HG02759 (cell line): ENCODE results near the gene ABHD5.
A peak's percentile ranks its signal among the peaks of the same experiment; 100 is the strongest.
"Not testable (repeated sequence)": the region's sequence is repeated elsewhere in the genome, so short reads cannot be mapped to it uniquely, and the experiment has no call there.

Experiments used
- ATAC-seq: cut with Tn5 transposase; IDR thresholded peaks from one replicate; pipeline ENCODE4 v1.9.1; 2021; ENCODE audit warnings: mild to moderate bottlenecking, moderate library complexity; ENCODE audit not compliant: unreplicated experiment

The ABHD5 gene

DNA sequence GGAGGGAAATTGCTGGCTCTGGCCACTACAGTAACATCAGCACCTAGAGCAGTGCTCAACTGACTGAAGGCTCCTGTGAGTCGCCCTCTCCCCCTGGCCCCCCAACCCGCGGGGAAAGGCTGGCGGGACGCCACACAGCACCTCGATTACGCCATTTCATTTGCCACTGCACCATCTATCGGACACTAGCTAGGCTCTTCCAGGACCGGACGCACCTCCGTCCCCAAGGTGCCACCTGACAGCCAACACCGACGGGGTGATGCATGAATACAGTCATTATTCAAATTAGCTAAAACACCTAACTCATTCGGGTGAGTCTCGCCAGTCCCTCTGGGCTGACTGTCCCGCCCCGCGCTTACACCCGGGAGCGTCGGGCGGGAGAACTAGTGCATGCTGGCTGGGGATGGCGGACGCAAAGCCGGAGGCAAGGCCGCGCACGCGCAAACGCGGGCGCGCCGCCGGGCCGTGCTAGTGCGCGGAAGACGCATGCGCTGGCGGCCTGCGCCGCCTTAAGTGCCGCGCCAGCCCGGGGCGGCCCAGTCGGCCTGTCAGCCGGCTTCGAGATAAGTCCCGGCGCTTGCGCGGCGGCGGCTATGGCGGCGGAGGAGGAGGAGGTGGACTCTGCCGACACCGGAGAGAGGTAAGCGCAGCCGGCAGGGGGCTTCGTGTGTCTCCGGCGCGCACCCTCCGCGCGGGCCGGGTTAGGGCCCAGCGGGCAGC is at the start of gene ABHD5:
Gene ABHD5, plus strand, starts transcription at position 539 of the 720 bp plus-strand sequence. Its CDS starts 55 bp downstream, at position 594.
- ATAC-seq: peak; percentile 91

GRCh38 chr3:43641306-43642114 is 49.2 kb upstream of the ABHD5 start:
- ATAC-seq: no peak

- no peak for ATAC-seq
Observed at GRCh38 chr3:43644443-43644842, 46.3 kb upstream of the ABHD5 start.

- no peak for ATAC-seq
Observed at GRCh38 chr3:43647331-43648166, 43.2 kb upstream of the ABHD5 start.

DNA sequence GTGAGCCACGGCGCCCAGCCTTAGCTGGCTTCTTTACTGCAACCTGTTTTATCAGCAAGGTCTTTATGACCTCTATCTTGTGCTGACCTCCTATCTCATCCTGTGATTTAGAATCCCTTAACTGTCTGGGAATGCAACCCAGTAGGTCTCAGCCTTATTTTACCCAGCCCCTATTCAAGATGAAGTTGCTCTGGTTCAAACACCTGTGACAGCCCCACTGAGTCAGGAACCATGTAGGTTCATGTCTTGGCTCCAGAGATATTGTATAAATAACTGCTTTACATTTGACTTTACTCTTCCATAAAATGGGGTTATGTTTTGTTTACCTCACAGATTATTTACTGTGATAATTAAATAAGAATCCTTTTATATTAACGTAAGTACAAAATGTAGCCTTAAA is 41.8 kb upstream of the ABHD5 start:
- no peak for ATAC-seq

DNA sequence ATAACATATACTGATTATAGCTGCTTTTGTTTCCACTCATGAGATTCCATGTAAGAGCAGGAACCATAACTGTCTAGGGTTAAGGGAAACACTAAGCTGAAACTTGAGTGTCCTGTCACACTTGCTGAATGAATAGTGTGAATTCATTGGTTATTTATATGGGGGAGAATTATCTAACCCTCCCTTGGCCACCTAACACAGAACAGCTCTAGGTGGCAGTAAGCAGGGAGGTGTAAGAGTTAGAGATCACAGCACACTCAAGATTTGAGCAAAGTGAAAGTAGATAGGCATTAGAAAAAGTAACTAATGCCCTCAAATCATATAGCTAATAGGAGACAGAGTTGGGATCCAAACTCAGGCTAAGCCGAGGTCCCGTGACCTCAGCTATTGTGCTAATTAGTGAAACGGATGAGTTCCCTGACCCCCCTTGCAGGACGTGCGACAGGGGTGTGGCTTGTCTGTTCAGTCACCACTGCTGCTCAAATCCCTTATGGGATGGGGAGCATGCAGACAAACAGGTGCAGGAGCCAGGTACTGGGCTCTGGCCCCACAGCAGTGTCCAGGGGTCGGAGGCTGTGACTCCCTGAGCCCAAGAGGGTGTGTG is 41.3 kb upstream of the ABHD5 start:
- no peak for ATAC-seq

GRCh38 chr3:43650345-43650744 is 40.4 kb upstream of the ABHD5 start:
- ATAC-seq: no peak

DNA sequence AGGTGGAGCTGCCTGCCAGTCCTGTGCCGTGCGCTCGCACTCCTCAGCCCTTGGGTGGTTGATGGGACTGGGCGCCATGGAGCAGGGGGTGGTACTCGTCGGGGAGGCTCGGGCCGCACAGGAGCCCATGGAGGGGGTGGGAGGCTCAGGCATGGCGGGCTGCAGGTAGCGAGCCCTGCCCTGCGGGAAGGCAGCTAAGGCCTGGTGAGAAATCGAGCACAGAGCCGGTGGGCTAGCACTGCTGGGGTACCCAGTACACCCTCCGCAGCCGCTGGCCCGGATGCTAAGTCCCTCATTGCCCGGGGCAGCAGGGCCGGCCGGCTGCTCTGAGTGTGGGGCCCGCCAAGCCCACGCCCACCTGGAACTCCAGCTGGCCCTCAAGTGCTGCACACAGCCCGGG is 34.3 kb upstream of the ABHD5 start:
- ATAC-seq: not testable (repeated sequence)

GRCh38 chr3:43659250-43659880 is 31.4 kb upstream of the ABHD5 start:
- ATAC-seq: no peak

GRCh38 chr3:43661376-43661775 is 29.4 kb upstream of the ABHD5 start:
- ATAC-seq: not testable (repeated sequence)

GRCh38 chr3:43665011-43665410 is 25.7 kb upstream of the ABHD5 start:
- ATAC-seq: not testable (repeated sequence)

GRCh38 chr3:43670635-43671522 is 19.9 kb upstream of the ABHD5 start:
- no peak for ATAC-seq

DNA sequence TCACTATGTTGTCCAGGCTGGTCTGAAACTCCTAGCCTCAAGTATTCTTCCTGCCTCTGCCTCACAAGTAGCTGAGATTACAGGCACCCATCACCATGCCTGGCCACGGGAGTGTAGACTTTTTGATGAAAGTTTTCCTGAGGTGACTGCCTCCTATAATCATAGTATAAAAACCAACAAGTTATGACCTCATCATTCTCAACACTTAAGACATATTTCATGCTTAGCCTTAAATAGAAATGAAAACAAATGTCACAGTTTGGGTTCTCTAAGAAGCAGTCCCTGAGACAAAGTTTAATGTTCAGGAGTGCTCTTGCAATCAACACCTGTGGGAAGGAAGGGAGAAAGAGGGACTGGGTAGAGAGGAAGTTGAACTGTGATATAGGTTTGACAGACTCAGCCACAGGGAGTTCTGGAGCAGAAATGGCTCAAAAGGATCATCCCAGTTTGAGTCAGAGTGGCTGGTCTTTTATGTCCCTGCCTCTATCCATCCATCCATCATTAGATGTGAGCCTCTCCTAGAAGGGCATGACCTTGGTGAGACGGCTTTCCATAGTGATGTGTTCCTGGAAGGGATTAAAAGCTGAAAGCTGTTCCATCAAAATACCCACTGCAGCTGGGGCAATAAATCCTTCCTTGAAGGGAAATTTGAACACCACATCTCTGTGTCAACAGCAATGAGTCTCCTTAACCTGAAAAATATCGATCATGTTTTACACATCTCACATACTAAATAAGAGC is 16.2 kb upstream of the ABHD5 start:
- ATAC-seq: no peak

DNA sequence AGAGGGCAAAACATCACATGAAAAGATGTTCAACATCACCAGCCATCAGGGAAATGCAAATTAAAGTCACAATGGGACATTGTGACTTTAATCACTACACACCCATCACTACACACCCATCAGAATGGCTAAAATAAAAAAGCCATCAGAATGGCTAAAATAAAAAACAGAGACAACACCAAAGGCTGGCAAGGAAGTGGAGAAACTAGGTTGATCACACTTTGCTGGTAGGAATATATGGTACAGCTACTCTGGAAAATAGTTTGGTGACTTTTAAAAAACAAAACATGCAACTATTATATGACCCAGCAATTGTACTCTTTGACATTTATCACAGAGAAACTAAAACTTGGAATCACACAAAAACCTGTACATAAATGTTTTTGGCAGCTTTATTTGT is 15.1 kb upstream of the ABHD5 start:
- ATAC-seq: no peak

DNA sequence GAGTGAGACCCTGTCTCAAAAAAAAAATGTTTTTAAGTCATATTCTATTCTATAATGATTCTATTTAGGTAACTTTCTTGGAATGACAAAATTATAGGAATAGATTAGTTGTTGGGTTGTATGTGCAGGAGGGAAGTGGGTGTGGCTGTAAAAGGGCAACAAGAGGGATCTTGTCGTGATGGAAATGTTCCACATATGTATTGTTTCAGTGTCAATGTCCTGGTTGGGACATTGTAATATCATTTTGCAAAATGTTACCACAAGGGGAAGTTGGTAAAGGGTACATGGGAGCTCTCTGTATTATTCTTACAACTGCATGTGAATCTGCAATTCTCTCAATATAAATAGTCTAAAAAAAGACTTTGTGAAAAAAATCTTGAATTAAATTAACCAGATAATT is 14.3 kb upstream of the ABHD5 start:
- ATAC-seq: no peak

- not testable (repeated sequence) for ATAC-seq
Observed at GRCh38 chr3:43678375-43678774, 12.4 kb upstream of the ABHD5 start.

DNA sequence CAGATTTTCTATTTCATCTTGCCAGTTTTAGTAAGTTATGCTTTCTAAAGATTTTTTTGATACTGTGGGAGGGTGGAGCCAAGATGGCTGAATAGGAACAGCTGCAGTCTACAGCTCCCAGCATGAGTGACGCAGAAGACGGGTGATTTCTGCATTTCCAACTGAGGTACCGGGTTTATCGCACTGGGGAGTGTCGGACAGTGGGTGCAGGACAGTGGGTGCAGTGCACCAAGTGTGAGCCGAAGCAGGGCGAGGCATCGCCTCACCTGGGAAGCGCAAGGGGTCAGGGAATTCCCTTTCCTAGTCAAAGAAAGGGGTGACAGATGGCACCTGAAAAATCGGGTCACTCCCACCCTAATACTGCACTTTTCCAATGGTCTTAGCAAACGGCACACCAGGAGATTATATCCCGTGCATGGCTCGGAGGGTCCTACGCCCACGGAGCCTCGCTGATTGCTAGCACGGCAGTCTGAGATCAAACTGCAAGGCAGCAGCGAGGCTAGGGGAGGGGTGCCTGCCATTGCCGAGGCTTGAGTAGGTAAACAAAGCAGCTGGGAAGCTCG is 11.8 kb upstream of the ABHD5 start:
- not testable (repeated sequence) for ATAC-seq

DNA sequence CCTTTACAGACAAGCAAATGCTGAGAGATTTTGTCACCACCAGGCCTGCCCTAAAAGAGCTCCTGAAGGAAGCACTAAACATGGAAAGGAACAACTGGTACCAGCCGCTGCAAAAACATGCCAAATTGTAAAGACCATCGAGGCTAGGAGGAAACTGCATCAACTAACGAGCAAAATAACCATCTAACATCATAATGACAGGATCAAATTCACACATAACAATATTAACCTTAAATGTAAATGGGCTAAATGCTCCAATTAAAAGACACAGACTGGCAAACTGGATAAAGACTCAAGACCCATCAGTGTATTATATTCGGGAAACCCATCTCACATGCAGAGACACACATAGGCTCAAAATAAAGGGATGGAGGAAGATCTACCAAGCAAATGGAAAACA is 9.9 kb upstream of the ABHD5 start:
- not testable (repeated sequence) for ATAC-seq
